Measurements from ENCODE around the gene JHY. TPM values are rescaled to one million over a fixed set of nuclear protein-coding genes. Genes with fewer than 3 reads are reported as not detected.

The JHY gene
- total RNA-seq, 2 donors from 2014 or later, result 2.3 TPM

GRCh38 chr11:122923302-122923701, 40.7 kb downstream of the JHY start:
- no peaks in the 10 kb centered on the region for H3K36me3 ChIP-seq (replicated peaks in 1 of 2; ENCODE audit: insufficient read depth in 1 of 2, low read depth in 2 of 2)
- no peaks in the 10 kb centered on the region for H3K9me3 ChIP-seq
- no peak overlapping the region for H3K27ac ChIP-seq
- no peak for ATAC-seq
- H3K4me3 ChIP-seq, result no peak overlapping the region
- no peaks in the 10 kb centered on the region for H3K4me1 ChIP-seq
- H3K27me3 ChIP-seq, result no peaks in the 10 kb centered on the region
- intact Hi-C loops (cut with DNase I), result no loop called here
- TF ChIP-seq POLR2A (IDR thresholded peaks at IDR 0.05) (no peak), CTCF (IDR thresholded peaks at IDR 0.05) (no peak)
- DNase-seq, result no peak
- WGBS, 2 donors, result 72 to 79% methylated on average over 2 of the region's 2 CpGs

DNA sequence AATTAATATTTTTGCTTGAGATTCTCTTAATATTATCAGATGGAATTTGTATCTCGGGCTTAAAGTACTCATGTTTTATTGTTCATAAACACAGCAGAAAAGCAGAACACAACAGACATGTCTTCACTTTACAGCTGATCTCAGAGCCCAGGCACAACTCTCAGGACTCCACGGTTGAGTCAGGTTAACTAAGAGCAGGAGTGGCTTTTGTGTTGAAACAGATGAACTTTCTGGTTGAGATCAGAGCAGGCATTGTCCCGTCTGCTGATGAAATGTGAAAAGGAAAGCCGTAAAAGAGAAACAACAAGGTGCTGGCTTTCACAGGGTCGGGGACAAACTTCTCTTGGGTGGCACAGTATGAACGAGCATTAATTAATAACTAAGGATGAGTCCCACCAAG, 49.0 kb downstream of the JHY start:
- Histone ChIP-seq H3K4me3 (no peak overlapping the region), H3K36me3 (replicated peaks in 1 of 2; ENCODE audit: insufficient read depth in 1 of 2, low read depth in 2 of 2) (no peaks in the 10 kb centered on the region), H3K27me3 (no peaks in the 10 kb centered on the region), H3K4me1 (no peaks in the 10 kb centered on the region), H3K9me3 (no peaks in the 10 kb centered on the region), H3K27ac (no peak overlapping the region)
- ATAC-seq, result no peak
- TF ChIP-seq CTCF (IDR thresholded peaks at IDR 0.05), result no peak
- TF ChIP-seq POLR2A (IDR thresholded peaks at IDR 0.05), result no peak
- WGBS, 2 donors, result 68 to 78% methylated on average over 6 of the region's 6 CpGs
- intact Hi-C loops (cut with DNase I), result no loop called here
- DNase-seq, result no peak

DNA sequence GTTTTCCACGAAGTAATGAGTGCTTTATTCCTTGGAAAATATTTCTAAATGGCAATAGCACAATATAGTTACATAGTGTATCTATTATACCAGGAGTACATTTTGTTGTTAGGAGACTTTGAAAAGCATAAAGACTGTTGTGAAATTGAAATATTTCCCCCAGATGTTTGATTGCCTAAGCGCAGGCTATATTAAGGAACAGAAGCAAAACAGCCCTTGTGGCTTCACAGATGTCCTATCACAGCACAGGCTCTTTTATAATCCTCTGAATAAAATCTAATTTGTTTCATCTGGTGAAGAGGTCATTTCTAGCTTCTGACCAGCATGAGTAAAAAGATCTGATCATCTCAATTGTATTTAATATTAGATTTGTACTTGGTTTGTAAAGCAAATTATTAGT, 50.9 kb downstream of the JHY start:
- H3K36me3 ChIP-seq (replicated peaks in 1 of 2; ENCODE audit: insufficient read depth in 1 of 2, low read depth in 2 of 2), result no peaks in the 10 kb centered on the region
- DNase-seq, result no peak
- no peaks in the 10 kb centered on the region for H3K9me3 ChIP-seq
- intact Hi-C loops (cut with DNase I), result no loop called here
- H3K4me3 ChIP-seq, result no peak overlapping the region
- H3K4me1 ChIP-seq, result no peaks in the 10 kb centered on the region
- TF ChIP-seq CTCF (IDR thresholded peaks at IDR 0.05) (no peak), POLR2A (IDR thresholded peaks at IDR 0.05) (no peak)
- ATAC-seq, result no peak
- no peaks in the 10 kb centered on the region for H3K27me3 ChIP-seq
- 48 to 56% methylated on average over 2 of the region's 2 CpGs for WGBS, 2 donors
- H3K27ac ChIP-seq, result no peak overlapping the region

DNA sequence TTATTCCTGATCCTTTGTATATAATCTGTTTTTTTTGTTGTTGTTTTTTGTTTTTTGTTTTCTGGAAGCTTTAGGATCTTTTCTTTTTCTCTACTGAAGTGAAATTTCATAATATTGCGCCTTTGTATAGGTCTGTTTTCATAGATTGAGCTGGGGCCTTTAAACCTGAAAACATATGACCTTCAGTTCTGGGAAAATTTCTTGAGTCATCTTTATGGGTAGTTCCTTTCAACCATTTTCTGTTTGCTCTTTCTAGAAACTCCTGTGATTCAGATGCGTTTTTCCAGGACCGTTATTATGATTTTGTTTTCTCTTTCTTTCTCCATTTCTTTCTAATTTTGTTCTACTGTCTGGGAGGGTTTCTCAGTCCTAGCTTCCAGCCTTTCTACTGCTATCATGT, 55.4 kb downstream of the JHY start:
- Histone ChIP-seq H3K4me3 (no peak overlapping the region), H3K4me1 (no peaks in the 10 kb centered on the region), H3K27ac (no peak overlapping the region), H3K9me3 (no peaks in the 10 kb centered on the region), H3K36me3 (replicated peaks in 1 of 2; ENCODE audit: insufficient read depth in 1 of 2, low read depth in 2 of 2) (no peaks in the 10 kb centered on the region), H3K27me3 (no peaks in the 10 kb centered on the region)
- TF ChIP-seq CTCF (IDR thresholded peaks at IDR 0.05) (no peak), POLR2A (IDR thresholded peaks at IDR 0.05) (no peak)
- DNase-seq, result no peak
- WGBS, 2 donors, result 68 to 75% methylated on average over 3 of the region's 3 CpGs
- no peak for ATAC-seq
- intact Hi-C loops (cut with DNase I), result no loop called here

DNA sequence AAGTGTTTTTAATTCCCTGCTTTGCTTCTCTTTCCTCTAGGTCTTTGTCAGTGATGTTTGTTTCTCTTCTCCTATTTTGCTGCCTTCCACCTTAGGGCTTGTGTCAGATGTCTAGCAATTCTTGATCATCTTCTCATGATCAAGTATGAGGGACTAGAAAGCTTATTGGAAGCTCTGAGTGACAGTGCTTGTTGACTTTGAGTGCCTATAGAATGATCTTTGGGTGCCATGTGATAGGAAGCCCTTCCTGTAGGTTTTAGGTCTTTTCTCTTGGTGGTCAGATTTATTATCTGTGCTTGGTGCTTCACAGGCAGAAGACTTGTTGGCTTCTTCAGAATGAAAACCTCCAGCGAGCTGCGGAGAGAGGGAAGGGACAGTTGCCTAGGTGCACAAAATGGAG, 56.0 kb downstream of the JHY start:
- no peak for ATAC-seq
- no peaks in the 10 kb centered on the region for H3K4me1 ChIP-seq
- intact Hi-C loops (cut with DNase I), result no loop called here

More for the DNA sequence above, 56.0 kb downstream of the JHY start:
- Histone ChIP-seq H3K4me3 (no peak overlapping the region), H3K27me3 (no peaks in the 10 kb centered on the region), H3K36me3 (replicated peaks in 1 of 2; ENCODE audit: insufficient read depth in 1 of 2, low read depth in 2 of 2) (no peaks in the 10 kb centered on the region), H3K27ac (no peak overlapping the region), H3K9me3 (no peaks in the 10 kb centered on the region)
- WGBS, 2 donors, result 84 to 92% methylated on average over 2 of the region's 2 CpGs
- no peak for DNase-seq
- TF ChIP-seq CTCF (IDR thresholded peaks at IDR 0.05) (no peak), POLR2A (IDR thresholded peaks at IDR 0.05) (no peak)
